Activated T-helper 1 cell treated with Interleukin-2 at 50 U/mL for 16 hours (primary cell): ENCODE results near the gene ARHGAP30.
"Not testable (repeated sequence)": the region's sequence is repeated elsewhere in the genome, so short reads cannot be mapped to it uniquely, and the experiment has no call there.

Experiments used
- DNase-seq: peaks from one replicate; pipeline ENCODE4 v3.0.0-alpha.2; 2020; ENCODE audit warnings: low read depth

Gene ARHGAP30, protein sequence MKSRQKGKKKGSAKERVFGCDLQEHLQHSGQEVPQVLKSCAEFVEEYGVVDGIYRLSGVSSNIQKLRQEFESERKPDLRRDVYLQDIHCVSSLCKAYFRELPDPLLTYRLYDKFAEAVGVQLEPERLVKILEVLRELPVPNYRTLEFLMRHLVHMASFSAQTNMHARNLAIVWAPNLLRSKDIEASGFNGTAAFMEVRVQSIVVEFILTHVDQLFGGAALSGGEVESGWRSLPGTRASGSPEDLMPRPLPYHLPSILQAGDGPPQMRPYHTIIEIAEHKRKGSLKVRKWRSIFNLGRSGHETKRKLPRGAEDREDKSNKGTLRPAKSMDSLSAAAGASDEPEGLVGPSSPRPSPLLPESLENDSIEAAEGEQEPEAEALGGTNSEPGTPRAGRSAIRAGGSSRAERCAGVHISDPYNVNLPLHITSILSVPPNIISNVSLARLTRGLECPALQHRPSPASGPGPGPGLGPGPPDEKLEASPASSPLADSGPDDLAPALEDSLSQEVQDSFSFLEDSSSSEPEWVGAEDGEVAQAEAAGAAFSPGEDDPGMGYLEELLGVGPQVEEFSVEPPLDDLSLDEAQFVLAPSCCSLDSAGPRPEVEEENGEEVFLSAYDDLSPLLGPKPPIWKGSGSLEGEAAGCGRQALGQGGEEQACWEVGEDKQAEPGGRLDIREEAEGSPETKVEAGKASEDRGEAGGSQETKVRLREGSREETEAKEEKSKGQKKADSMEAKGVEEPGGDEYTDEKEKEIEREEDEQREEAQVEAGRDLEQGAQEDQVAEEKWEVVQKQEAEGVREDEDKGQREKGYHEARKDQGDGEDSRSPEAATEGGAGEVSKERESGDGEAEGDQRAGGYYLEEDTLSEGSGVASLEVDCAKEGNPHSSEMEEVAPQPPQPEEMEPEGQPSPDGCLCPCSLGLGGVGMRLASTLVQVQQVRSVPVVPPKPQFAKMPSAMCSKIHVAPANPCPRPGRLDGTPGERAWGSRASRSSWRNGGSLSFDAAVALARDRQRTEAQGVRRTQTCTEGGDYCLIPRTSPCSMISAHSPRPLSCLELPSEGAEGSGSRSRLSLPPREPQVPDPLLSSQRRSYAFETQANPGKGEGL

DNA sequence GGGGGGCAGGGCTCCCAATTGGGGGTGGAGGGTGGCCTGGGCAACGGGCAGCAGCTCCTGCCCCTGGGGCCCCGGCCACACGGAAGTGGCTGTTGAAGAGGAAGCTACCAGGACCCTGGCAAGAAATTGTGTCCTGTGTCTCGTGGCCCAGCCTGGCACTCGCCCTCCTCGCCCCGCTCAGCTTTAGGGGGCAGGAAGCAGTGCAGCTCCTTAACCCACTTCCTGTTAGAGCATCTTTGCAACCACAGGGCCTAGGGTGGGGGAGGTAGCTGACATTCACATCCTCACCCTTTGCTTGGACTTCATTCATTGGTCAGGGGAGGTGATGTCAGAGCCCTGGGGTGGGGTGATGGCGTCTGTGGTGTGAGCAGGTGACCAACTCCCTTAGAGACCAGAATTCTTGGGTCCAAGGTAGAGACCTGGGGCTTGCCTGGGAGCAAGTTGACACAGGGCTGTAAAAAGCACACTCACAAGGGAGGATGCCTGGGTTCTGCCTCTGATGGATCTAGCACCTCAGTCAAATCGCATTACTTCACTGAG lies at the start of gene ARHGAP30:
Gene ARHGAP30 (minus strand): TSS at position 161 of the 540 bp plus-strand sequence. CDS start 267 bp downstream, outside the sequence.
- DNase-seq = peak; percentile 76

DNA sequence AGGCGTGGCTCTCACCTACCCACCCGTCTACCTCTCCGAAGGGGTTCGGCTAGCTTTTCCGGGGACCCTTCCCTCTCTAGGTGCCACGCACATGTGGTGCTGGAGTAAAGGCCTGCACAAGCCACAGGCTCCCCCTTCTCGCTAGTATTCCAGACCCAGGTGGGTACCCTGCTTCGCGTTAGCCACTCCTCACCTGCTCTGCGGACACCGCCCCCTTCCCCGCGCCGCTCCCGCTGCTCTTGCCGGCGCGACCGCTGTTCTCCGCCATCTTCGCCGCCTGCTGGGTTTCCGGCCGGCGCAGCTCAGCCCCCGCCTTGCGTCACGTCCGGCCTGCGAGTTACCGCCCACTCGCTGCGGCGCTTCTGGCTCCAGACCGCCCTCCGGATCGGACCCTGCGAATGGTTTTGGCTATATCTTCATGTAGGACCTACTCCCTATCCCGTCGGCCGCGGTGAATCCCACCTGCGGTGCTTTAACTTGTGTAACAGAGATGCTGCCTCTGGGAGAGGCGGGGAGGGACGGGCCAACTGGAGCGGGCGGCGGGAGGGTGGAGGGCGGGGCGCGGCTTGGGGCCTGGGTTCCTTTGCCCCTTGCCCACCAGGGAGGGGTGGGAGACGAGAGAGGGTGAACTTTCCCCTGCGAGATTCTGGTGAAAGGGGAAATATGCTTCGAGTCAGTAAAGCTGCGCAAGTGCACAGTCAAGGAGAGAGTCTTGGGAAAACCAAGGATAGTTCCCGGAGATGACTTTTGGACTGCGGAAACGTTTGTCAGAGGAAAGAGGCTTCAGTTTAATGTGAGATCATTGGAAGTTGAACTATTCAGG lies 48.3 kb upstream of the ARHGAP30 start, which contains the start of the genes NIT1 and PFDN2:
Gene NIT1 (plus strand): TSS at position 347 of the 823 bp plus-strand sequence. CDS start 72 bp downstream, at position 419.
Gene PFDN2 (minus strand): TSS at position 279 of the 823 bp plus-strand sequence. CDS start 11 bp downstream, at position 268.
- DNase-seq = peak; percentile 72

DNA sequence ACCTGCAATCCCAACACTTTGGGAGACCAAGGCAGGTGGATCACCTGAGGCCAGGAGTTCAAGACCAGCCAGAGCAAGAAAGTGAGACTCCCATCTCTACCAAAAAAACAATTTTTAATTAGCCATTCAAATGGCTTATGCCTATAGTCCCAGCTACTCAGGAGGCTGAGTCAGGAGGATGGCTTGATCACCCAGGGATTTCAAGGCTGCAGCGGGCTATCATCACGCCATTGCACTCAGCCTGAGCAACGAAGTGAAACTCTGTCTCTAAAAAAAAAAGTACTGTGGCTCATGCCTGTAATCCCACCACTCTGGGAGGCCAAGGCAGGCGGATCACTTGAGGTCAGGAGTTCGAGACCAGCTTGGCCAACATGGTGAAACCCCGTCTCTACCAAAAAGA lies 46.3 kb upstream of the ARHGAP30 start:
- not testable (repeated sequence) for DNase-seq

DNA sequence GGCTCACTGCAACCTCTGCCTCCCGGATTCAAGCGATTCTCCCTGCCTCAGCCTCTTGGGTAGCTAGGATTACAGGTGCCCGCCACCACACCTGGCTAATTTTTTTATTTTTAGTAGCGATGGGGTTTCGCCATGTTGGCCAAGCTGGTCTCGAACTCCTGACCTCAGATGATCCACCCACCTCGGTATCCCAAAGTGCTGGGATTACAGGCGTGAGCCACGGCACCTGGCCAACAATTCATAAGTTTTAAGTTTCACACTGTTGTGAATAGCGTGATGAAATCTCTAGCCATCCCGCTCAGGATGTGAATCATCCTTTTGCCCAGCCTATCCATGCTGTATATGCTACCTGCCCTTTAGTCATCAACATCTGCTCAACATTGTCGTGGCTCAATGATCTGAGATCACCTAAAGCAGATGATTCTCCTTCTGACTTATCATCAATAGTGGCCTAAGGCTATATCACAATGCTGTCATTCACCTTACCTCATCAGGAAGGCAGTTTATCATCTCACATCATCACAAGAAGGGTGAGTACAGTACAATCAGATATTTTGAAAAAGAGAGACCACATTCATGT lies 45.5 kb upstream of the ARHGAP30 start:
- no peak for DNase-seq

DNA sequence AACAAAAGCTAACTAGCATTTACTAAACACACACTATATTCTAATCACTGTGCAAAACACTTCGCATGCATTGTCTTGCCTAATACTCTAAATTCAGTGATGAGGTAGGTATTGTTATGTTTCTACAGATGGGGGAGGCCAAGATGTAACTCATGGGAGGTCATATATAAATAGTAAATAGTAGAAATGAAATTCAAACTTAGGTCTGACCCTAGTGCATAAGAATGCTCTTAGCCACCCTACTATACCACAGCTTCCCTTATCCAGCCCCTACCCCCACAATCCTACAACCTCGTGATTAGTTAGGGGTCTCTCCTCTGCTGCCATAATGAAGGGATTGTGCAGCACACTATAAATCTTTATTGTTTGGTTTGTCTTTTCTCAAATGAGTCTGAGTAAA lies 44.9 kb upstream of the ARHGAP30 start:
- DNase-seq = no peak

DNA sequence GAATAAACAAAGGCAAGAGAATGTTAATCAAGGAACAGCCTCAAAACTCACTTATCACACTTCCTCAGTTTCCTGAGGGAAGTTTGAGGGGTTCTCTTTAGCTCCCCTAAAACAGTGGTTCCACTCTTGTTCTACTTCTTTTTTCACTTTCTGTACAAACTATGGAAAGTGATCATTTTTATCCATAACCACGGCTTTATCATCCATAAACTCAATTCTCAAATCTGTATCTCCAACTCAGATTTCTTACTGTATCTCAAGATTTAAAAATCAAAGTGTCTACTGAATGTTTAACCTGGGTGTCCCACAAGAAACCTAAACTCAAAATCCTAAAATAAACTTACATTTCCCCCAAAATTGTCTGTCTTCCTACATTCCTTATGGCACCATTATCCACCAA lies 44.2 kb upstream of the ARHGAP30 start:
- DNase-seq = no peak

- DNase-seq = no peak
These were observed 41.8 kb upstream of the ARHGAP30 start for GRCh38 chr1:161111527-161111926.

GRCh38 chr1:161111117-161111516 lies 41.4 kb upstream of the ARHGAP30 start:
- DNase-seq = no peak

- DNase-seq = no peak
These were observed 36.7 kb upstream of the ARHGAP30 start for GRCh38 chr1:161106431-161106830.

- DNase-seq = no peak
These were observed 30.9 kb upstream of the ARHGAP30 start for GRCh38 chr1:161100556-161100955.

GRCh38 chr1:161099090-161099802 lies 29.6 kb upstream of the ARHGAP30 start:
- DNase-seq = no peak

- DNase-seq = peak; percentile 58
These were observed 28.7 kb upstream of the ARHGAP30 start, which contains the start of gene KLHDC9 for GRCh38 chr1:161098210-161099068. Gene KLHDC9 (plus strand): TSS chr1:161098361. CDS start chr1:161098536, 175 bp downstream.

GRCh38 chr1:161096530-161096929 lies 26.8 kb upstream of the ARHGAP30 start:
- DNase-seq = no peak

DNA sequence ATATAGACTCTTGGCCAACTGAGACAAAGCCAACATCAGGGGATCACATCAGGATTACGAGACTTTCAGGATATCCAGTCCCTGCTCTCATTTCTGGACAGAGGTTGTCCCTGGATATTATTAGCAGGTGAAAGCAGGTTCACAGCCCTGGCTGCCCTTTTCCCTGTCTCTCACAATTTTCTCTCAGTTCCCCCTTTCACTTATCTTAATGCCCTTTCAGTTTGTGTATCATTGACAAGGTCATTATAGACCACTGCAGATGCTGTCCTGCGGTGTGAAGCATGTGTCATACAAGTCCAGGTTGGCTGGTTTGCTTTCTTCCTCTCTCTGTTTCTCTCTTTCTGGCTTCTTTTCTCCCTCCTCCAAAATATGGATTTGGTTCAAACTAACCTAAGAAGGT lies 26.3 kb upstream of the ARHGAP30 start:
- DNase-seq = no peak

DNA sequence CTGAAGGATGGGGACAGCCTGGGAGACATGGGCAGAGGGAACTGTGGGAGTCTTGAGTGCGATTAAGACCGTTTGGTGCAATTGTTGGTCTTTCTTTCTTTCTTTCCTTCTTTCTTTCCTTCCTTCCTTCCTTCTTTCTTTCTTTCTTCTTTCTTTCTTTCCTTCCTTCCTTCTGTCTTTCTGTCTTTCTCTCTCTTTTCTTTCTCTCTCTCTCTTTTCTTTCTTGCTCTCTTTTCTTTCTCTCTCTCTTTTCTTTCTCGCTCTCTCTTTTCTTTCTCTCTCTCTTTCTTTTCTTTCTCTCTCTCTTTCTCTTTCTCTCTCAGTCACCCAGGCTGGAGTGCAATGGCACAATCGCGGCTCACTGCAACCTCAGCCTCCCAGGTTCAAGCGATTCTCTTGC lies 25.5 kb upstream of the ARHGAP30 start:
- DNase-seq = no peak

DNA sequence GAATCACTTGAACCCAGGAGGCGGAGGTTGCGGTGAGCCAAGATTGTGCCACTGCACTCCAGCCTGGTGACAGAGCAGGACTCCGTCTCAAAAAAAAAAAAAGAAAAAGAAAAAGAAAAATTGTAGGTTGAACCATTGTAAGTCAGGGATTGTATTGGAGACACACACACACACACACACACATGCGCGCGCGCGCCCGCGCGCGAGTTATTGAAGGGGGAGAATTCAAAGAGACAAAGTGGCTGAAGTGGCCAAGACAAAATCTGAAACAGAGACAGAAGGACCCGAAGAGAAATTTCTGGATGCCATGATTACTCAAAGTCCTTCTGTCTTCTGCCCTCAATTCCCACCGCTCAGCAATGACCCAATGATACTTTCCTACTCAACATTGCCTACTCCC lies 24.8 kb upstream of the ARHGAP30 start:
- no peak for DNase-seq

- DNase-seq = no peak
These were observed 22.9 kb upstream of the ARHGAP30 start for GRCh38 chr1:161092621-161093028.

DNA sequence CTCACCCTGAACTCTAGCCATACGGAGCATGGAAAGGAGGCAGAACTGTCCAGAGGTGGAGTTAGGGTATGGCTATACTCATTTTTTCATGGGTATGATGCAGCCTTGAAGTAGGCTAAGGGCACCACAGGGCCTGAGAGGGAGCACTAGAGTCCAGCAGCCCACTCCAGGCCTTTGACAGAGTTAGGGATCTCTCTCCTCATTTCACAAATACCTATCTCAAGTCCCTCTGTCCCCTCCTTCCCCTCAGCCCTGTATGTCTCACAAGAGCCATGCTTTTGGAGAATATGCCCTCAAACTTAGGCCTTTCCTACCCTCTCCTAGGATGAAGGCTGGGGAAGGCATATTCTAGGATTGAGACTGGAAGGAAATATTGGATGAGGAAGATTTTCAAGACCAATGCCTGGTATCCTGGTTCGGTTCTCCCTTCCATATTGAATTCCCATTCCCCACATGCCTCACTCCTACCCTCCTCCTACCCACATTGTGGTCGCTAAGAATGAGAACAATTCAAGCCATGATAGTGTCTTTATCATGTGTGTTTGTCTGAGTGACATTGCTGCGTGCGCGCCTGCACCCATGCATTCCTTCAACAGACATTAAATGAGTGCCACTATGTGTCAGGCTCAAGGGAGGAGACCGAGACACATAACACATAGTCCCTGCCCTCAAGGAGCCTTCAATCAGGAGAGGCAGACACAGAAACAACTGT lies 22.3 kb upstream of the ARHGAP30 start:
- DNase-seq = no peak
